HEK293 (cell line): Measurements from ENCODE around the gene SLC6A11.

Experiments used
- CTCF ChIA-PET: fragments of 350-600 bp; formaldehyde crosslinking; extraction: SDS; loops from one replicate; lab custom pipeline; 2021; ENCODE audit warnings: antibody characterized with exemption; lab: Yijun Ruan, JAX
- POLR2A ChIA-PET: fragments of 300-600 bp; formaldehyde crosslinking; extraction: SDS; loops from one replicate; lab custom pipeline; 2020; ENCODE audit warnings: antibody characterized with exemption, inconsistent platforms; lab: Yijun Ruan, JAX
- H3K27ac ChIP-seq: fragments of 200-500 bp; sonication (Bioruptor generic); 2 replicates; pipeline ENCODE4 v1.5.1; 2014; ENCODE audit warnings: low read depth, low read length, control low read depth, inconsistent platforms; ENCODE audit errors: extremely low read depth
- H3K36me3 ChIP-seq, 2 experiments: fragments of 200-500 bp in 1 of 2; sonication (Bioruptor generic) in 1 of 2; 1 replicate in 1 of 2; 2 replicates in 1 of 2; pipeline ENCODE4 v1.5.1; 2014 to 2017; ENCODE audit warnings: inconsistent platforms in 2 of 2, low read length in 2 of 2; ENCODE audit not compliant: control insufficient read depth in 2 of 2, insufficient read depth in 1 of 2
- H3K4me1 ChIP-seq: fragments of 200-500 bp; sonication (Bioruptor generic); 2 replicates; pipeline ENCODE4 v1.5.1; 2014; ENCODE audit warnings: mild to moderate bottlenecking, low read length, inconsistent platforms; ENCODE audit not compliant: control insufficient read depth, insufficient read depth
- H3K4me3 ChIP-seq: 2 replicates; pipeline ENCODE4 v1.5.1; 2011; ENCODE audit warnings: low read depth, mild to moderate bottlenecking, control low read depth, low read length, moderate library complexity
- H3K9me3 ChIP-seq: fragments of 200-500 bp; sonication (Bioruptor generic); 2 replicates; pipeline ENCODE4 v1.5.1; 2014; ENCODE audit warnings: low read depth, low read length, inconsistent platforms; ENCODE audit not compliant: control insufficient read depth, insufficient read depth
- AEBP2 ChIP-seq: fragments of 450-650 bp; formaldehyde crosslinking; IDR thresholded peaks from 2 replicates; pipeline ENCODE4 v1.5.1; 2016; ENCODE audit warnings: missing biosample characterization, missing genetic modification characterization, borderline replicate concordance
- BCL11B ChIP-seq: fragments of 450-650 bp; formaldehyde crosslinking; IDR thresholded peaks from 2 replicates; pipeline ENCODE4 v1.5.1; 2016; ENCODE audit warnings: low read depth, missing biosample characterization, missing genetic modification characterization
- KLF9 ChIP-seq: fragments of 450-650 bp; formaldehyde crosslinking; IDR thresholded peaks from 2 replicates; pipeline ENCODE4 v1.5.1; 2016; ENCODE audit warnings: missing biosample characterization, missing genetic modification characterization, low read depth
- PRDM2 ChIP-seq: fragments of 450-650 bp; formaldehyde crosslinking; IDR thresholded peaks from 2 replicates; pipeline ENCODE4 v1.5.1; 2016; ENCODE audit warnings: missing biosample characterization, missing genetic modification characterization, borderline replicate concordance
- YY2 ChIP-seq: fragments of 450-650 bp; formaldehyde crosslinking; IDR thresholded peaks from 2 replicates; pipeline ENCODE4 v1.5.1; 2016; ENCODE audit warnings: missing biosample characterization, missing genetic modification characterization
- ZBTB10 ChIP-seq: fragments of 450-650 bp; formaldehyde crosslinking; IDR thresholded peaks from 2 replicates; pipeline ENCODE4 v1.5.1; 2016; ENCODE audit warnings: missing biosample characterization, missing genetic modification characterization
- ZBTB21 ChIP-seq: fragments of 450-650 bp; formaldehyde crosslinking; IDR thresholded peaks from 2 replicates; pipeline ENCODE4 v1.5.1; 2017; ENCODE audit warnings: missing biosample characterization, missing genetic modification characterization
- ZBTB26 ChIP-seq: fragments of 450-650 bp; formaldehyde crosslinking; optimal IDR thresholded peaks from 2 replicates; pipeline ENCODE3; 2016; ENCODE audit warnings: missing biosample characterization, mild to moderate bottlenecking, missing genetic modification characterization
- ZNF10 ChIP-seq: fragments of 450-650 bp; formaldehyde crosslinking; IDR thresholded peaks from 2 replicates; pipeline ENCODE4 v1.5.1; 2017; ENCODE audit warnings: missing biosample characterization, missing genetic modification characterization
- ZNF114 ChIP-seq: fragments of 450-650 bp; formaldehyde crosslinking; IDR thresholded peaks from 2 replicates; pipeline ENCODE4 v1.5.0; 2017; ENCODE audit warnings: missing biosample characterization, missing genetic modification characterization
- ZNF16 ChIP-seq: fragments of 450-650 bp; formaldehyde crosslinking; IDR thresholded peaks from 2 replicates; pipeline ENCODE4 v1.5.1; 2016; ENCODE audit warnings: low read depth, missing biosample characterization, missing genetic modification characterization
- ZNF311 ChIP-seq: fragments of 450-650 bp; formaldehyde crosslinking; IDR thresholded peaks from 2 replicates; pipeline ENCODE4 v1.5.1; 2017; ENCODE audit warnings: missing biosample characterization, missing genetic modification characterization, borderline replicate concordance
- ZNF558 ChIP-seq: fragments of 450-650 bp; formaldehyde crosslinking; IDR thresholded peaks from 2 replicates; pipeline ENCODE4 v1.5.1; 2016; ENCODE audit warnings: missing biosample characterization, missing genetic modification characterization
- ZNF560 ChIP-seq: fragments of 450-650 bp; formaldehyde crosslinking; IDR thresholded peaks from 2 replicates; pipeline ENCODE4 v1.5.1; 2017; ENCODE audit warnings: missing biosample characterization, missing genetic modification characterization, borderline replicate concordance
- ZNF580 ChIP-seq: fragments of 450-650 bp; formaldehyde crosslinking; IDR thresholded peaks from 2 replicates; pipeline ENCODE4 v1.5.1; 2016; ENCODE audit warnings: missing biosample characterization, missing genetic modification characterization
- ZNF624 ChIP-seq: fragments of 450-650 bp; formaldehyde crosslinking; IDR thresholded peaks from 2 replicates; pipeline ENCODE4 v1.5.1; 2017; ENCODE audit warnings: missing biosample characterization, missing genetic modification characterization
- ZNF660 ChIP-seq: fragments of 450-650 bp; IDR thresholded peaks from 2 replicates; pipeline ENCODE4 v1.5.1; 2018; ENCODE audit warnings: missing biosample characterization, mild to moderate bottlenecking, missing genetic modification characterization
- ZNF707 ChIP-seq: fragments of 450-650 bp; formaldehyde crosslinking; IDR thresholded peaks from 2 replicates; pipeline ENCODE4 v1.5.1; 2016; ENCODE audit warnings: missing biosample characterization, missing genetic modification characterization
- ZNF776 ChIP-seq: fragments of 450-650 bp; formaldehyde crosslinking; IDR thresholded peaks from 2 replicates; pipeline ENCODE4 v1.5.0; 2017; ENCODE audit warnings: missing biosample characterization, missing genetic modification characterization, borderline replicate concordance
- ZSCAN16 ChIP-seq: fragments of 450-650 bp; formaldehyde crosslinking; IDR thresholded peaks from 2 replicates; pipeline ENCODE4 v1.5.1; 2016; ENCODE audit warnings: missing biosample characterization, missing genetic modification characterization
- ZSCAN5A ChIP-seq: fragments of 450-650 bp; formaldehyde crosslinking; IDR thresholded peaks from 2 replicates; pipeline ENCODE4 v1.5.1; 2016; ENCODE audit warnings: missing biosample characterization, missing genetic modification characterization

SLC6A11 gene

GRCh38 chr3:10846657-10846975, 30.6 kb downstream of the SLC6A11 start (continued):
- no peak for TF ChIP-seq ZBTB10 (tag by site-specific recombination)
- no peak for TF ChIP-seq KLF9 (tag by site-specific recombination)
- TF ChIP-seq ZNF16 (tag by site-specific recombination) = no peak
- no peak for TF ChIP-seq ZNF10 (tag by site-specific recombination)

GRCh38 chr3:10848261-10848660, 32.2 kb downstream of the SLC6A11 start:
- H3K4me1 ChIP-seq = no peaks in the 10 kb centered on the region
- peaks cover 0 to 8% of the 10 kb centered on the region in 2 experiments; a peak in 1 of 3 replicates for H3K36me3 ChIP-seq
- no peak overlapping the region for H3K4me3 ChIP-seq
- TF ChIP-seq ZNF624 (tag by site-specific recombination) = no peak
- TF ChIP-seq ZNF114 (tag by site-specific recombination) = no peak
- TF ChIP-seq AEBP2 (tag by site-specific recombination) = no peak
- TF ChIP-seq ZNF560 (tag by site-specific recombination) = no peak
- no peak for TF ChIP-seq YY2 (tag by site-specific recombination)
- no peak for TF ChIP-seq ZBTB26 (tag by site-specific recombination)
- TF ChIP-seq PRDM2 (tag by site-specific recombination) = no peak
- TF ChIP-seq ZNF580 (tag by site-specific recombination) = no peak
- no peak for TF ChIP-seq ZNF311 (tag by site-specific recombination)
- no peak for TF ChIP-seq ZBTB21 (tag by site-specific recombination)
- TF ChIP-seq ZNF707 (tag by site-specific recombination) = no peak
- TF ChIP-seq ZSCAN5A (tag by site-specific recombination) = no peak
- TF ChIP-seq ZNF558 (tag by site-specific recombination) = no peak
- TF ChIP-seq ZNF776 (tag by site-specific recombination) = no peak
- no peak for TF ChIP-seq ZSCAN16 (tag by site-specific recombination)
- no peak for TF ChIP-seq ZNF660
- TF ChIP-seq BCL11B (tag by site-specific recombination) = no peak
- H3K27ac ChIP-seq = no peak overlapping the region
- ChIA-PET CTCF (no interaction called here), POLR2A (no interaction called here)
- no peaks in the 10 kb centered on the region for H3K9me3 ChIP-seq
